Muscle layer of duodenum (tissue), 2 donors: Measurements from ENCODE around the gene HSPA12A.

Experiments used
- H3K27ac ChIP-seq: one replicate; pipeline ENCODE4 v1.7.0; 2013; ENCODE audit warnings: mild to moderate bottlenecking, low read length
- H3K27me3 ChIP-seq: one replicate; pipeline ENCODE4 v1.7.0; 2013; ENCODE audit warnings: low read depth, mild to moderate bottlenecking, control low read depth, low read length
- H3K36me3 ChIP-seq, 2 donors: one replicate each; pipeline ENCODE4 v1.7.0; 2013; ENCODE audit warnings: low read length in 2 of 2, control low read depth in 1 of 2, mild to moderate bottlenecking in 1 of 2; ENCODE audit not compliant: insufficient read depth in 2 of 2, control insufficient read depth in 1 of 2
- H3K4me1 ChIP-seq, 2 donors: one replicate each; pipeline ENCODE4 v1.7.0; 2013; ENCODE audit warnings: low read length in 2 of 2, mild to moderate bottlenecking in 2 of 2, control low read depth in 1 of 2, moderate library complexity in 1 of 2; ENCODE audit not compliant: insufficient read depth in 2 of 2, control insufficient read depth in 1 of 2
- H3K4me3 ChIP-seq, 2 donors: one replicate each; pipeline ENCODE4 v1.7.0; 2013; ENCODE audit warnings: low read length in 2 of 2, low read depth in 1 of 2, mild to moderate bottlenecking in 1 of 2
- H3K9me3 ChIP-seq, 2 donors: one replicate each; pipeline ENCODE4 v1.7.0; 2013; ENCODE audit warnings: low read length in 2 of 2, control low read depth in 1 of 2, mild to moderate bottlenecking in 1 of 2; ENCODE audit not compliant: control insufficient read depth in 1 of 2
- donor health status: healthy.

The HSPA12A gene

DNA sequence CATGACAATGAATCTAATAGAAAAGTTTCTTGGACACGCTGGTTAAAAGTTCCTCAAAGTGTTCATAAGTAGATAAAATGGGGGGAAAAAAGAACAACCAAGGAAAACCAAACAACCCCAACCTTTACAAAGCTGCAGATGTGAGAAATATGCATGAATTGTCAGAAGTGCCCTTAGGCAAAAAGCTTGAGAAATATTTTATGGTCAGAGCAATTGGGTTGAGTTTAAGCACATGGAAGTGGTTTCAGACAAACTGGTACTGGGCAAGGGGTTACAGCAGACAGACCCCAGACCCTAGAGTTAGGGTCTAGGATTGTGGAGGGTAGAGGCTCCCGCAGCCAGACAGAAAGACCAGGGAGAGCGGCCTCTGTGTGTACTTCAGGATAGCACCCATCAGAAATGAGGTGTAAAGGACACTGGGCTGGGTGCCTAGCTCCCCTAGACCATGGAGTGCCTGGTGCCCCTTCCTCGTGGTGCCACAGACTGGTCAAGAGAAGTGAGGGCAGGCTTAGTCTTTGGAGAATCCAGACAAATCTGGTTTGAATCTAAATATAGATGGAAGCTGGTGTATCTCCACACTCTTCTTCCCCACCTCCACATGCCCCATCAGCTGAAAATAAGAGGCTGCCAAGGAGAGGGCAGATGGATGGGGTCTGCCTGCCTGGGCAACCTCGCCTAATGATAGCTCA, 84.4 kb downstream of the HSPA12A start:
- H3K36me3 ChIP-seq, result no peaks in the 10 kb centered on the region

DNA sequence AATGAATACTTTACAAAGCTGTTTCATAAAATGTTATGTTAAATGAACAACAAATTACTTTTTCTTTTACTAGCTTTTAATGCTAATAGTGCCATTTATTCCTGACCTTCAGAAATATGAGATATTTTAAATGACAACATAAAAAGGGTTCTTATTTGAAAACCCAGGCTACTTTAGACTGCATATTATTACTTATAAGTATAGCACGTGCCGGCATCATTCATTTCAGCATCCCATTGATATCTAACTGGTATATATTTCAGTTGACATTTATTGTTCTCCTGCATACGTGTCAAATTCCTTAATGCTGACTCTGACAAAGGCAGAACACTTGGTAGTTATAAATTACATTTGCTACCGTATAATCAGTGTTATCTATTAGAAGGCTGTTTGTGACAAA, 86.3 kb downstream of the HSPA12A start:
- Histone ChIP-seq H3K4me3 (no peak overlapping the region), H3K27ac (no peak overlapping the region), H3K27me3 (no peaks in the 10 kb centered on the region), H3K9me3 (no peaks in the 10 kb centered on the region), H3K4me1 (no peaks in the 10 kb centered on the region), H3K36me3 (no peaks in the 10 kb centered on the region)

More for the DNA sequence above, 84.4 kb downstream of the HSPA12A start:
- H3K27me3 ChIP-seq, result no peaks in the 10 kb centered on the region
- H3K27ac ChIP-seq, result no peak overlapping the region
- no peaks in the 10 kb centered on the region for H3K9me3 ChIP-seq
- H3K4me3 ChIP-seq, result no peak overlapping the region
- H3K4me1 ChIP-seq, result no peaks in the 10 kb centered on the region

DNA sequence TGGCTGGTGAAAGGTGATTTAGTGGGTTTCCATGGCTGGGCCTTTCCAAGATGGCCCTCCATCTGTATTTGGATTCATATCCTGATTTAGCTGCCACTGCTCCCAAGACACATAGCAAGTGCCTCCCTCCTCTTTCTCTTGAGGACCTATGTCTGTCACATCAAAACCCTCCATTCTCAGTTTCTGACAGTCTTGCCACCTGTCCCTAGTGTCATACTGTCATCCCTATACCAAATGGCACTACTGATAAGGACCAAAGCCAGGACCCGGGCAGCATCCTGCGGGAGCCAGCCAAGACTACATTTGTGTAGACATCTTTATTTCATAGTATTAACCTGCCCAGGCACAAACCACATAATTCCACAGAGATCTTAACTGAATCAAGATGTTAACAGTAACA, 86.8 kb downstream of the HSPA12A start:
- Histone ChIP-seq H3K4me1 (no peaks in the 10 kb centered on the region), H3K4me3 (no peak overlapping the region), H3K27ac (no peak overlapping the region), H3K9me3 (no peaks in the 10 kb centered on the region), H3K36me3 (no peaks in the 10 kb centered on the region), H3K27me3 (no peaks in the 10 kb centered on the region)

DNA sequence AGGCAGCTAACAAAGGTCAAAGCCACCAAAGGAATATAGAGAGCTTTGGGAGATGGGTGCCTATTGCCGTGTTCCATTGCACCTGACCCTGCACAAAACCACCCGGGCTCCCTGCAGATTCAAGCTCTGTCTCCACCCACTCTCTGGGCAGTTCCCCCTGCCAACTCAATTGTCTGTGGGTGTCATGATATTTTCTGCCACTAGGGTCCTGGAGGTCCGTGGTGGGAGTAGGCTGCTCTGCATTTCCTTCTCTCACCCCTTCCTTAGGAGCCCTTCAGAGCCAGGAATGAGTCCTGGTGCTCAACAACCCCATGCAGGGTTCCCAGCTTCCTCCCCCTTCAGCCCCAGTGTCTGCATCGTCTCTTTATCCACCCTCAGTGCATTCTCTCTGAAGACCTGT, 87.5 kb downstream of the HSPA12A start:
- Histone ChIP-seq H3K4me1 (no peaks in the 10 kb centered on the region), H3K9me3 (peaks cover 0 to 6% of the 10 kb centered on the region in 2 donors), H3K27ac (no peak overlapping the region), H3K4me3 (no peak overlapping the region), H3K27me3 (no peaks in the 10 kb centered on the region), H3K36me3 (no peaks in the 10 kb centered on the region)

DNA sequence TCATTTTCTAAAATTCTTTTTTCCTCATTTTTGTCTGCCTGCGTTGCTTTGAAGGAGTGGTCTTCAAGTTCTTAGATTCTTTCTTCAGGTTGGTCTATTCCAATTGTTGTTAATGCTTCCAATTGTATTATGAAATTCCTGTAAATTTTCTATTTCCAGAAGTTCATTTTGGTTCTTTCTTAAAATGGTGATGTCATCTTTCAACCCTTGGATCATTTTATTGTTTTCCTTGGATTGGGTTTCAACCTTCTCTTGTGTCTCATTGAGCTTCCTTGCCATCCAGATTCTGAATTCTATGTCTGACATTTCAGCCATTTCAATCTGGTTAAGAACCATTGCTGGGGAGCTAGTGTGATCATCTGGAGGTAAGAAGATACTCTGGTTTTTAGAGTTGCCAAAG, 88.5 kb downstream of the HSPA12A start:
- no peak overlapping the region for H3K27ac ChIP-seq
- H3K27me3 ChIP-seq, result no peaks in the 10 kb centered on the region

DNA sequence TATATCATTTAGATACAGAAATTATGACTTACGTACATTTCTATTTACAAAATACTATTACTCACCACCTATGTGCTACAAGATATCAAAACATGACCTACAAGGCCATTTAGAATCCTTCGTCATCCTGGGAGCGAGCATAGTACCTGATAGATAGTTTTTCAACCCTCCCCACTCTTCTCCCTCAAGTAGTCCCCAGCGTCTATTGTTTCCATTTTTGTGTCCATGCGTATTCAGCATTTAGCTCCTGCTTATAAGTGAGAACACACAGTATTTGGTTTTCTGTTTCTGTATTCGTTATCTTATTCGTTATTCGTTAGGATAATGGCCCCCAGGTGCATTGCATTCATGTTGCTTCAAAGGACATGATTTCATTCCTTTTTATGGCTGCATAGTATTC, 93.5 kb downstream of the HSPA12A start:
- H3K4me3 ChIP-seq, result no peak overlapping the region
- H3K9me3 ChIP-seq, result peaks cover 0 to 6% of the 10 kb centered on the region in 2 donors
- H3K27me3 ChIP-seq, result no peaks in the 10 kb centered on the region
- no peaks in the 10 kb centered on the region for H3K4me1 ChIP-seq
- H3K36me3 ChIP-seq, result no peaks in the 10 kb centered on the region
- H3K27ac ChIP-seq, result no peak overlapping the region

More for the DNA sequence above, 88.5 kb downstream of the HSPA12A start:
- peaks cover 0 to 6% of the 10 kb centered on the region in 2 donors for H3K9me3 ChIP-seq
- no peak overlapping the region for H3K4me3 ChIP-seq
- H3K4me1 ChIP-seq, result no peaks in the 10 kb centered on the region
- no peaks in the 10 kb centered on the region for H3K36me3 ChIP-seq

DNA sequence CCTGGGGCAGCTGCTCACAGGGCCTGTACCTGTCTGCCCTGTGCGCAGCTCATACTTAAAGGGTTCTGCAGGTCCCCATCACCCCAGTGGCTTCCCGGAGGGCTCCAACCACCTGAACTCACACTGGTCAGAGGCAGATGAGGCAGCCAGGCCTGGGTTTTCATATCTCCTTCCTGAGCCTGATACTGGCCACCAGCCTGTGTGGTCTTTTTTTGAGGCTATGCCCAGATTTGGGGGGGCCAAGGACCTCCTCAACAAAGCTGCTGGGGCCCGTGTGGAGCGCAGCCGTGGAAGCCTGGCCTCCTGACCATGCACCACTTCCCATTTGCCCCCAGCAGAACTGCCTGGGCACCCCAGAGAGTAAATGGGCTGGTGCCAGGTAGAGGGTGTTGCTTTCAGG, 95.9 kb downstream of the HSPA12A start:
- Histone ChIP-seq H3K9me3 (peaks cover 0 to 6% of the 10 kb centered on the region in 2 donors), H3K27ac (no peak overlapping the region), H3K27me3 (no peaks in the 10 kb centered on the region), H3K36me3 (no peaks in the 10 kb centered on the region), H3K4me1 (no peaks in the 10 kb centered on the region), H3K4me3 (no peak overlapping the region)

DNA sequence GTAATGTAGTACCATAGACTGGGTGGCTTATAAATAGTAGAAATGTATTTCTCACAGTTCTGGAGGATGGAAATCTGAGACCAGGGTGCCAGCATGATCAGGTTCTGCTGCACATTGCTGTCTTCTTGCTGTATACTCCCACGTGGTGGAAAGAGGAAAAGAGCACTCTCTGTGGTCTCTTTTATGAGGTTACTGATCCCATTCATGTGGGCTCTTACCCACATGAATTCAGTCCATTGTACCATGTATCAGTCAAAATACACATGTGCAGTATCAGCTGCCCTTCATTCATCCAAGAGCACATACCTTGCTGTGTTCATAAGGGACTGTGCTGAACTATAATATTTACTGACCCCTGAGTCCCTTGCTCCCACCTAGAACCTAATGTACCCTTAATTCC, 104.5 kb downstream of the HSPA12A start:
- Histone ChIP-seq H3K27ac (no peak overlapping the region), H3K27me3 (no peaks in the 10 kb centered on the region), H3K36me3 (no peaks in the 10 kb centered on the region), H3K4me3 (no peak overlapping the region), H3K9me3 (no peaks in the 10 kb centered on the region), H3K4me1 (no peaks in the 10 kb centered on the region)

DNA sequence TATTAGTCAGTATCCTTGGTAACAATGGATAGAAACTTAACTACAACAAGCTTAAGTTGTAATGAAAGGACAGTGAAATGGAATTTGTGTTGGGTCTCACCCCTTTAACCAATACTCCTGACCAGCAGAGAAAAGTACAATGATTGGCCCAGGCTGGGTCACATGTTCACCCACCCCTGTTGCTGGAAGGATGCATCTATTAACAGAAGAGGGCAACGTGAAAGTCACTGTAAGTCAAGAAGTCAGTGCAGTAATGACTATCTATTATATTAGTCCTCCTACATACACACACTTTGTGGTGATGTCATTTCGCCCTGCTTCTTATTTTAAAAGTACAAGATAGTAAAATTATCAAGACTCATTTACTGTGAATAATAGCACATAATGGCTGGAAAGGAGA, 105.4 kb downstream of the HSPA12A start:
- Histone ChIP-seq H3K36me3 (no peaks in the 10 kb centered on the region), H3K9me3 (no peaks in the 10 kb centered on the region), H3K4me3 (no peak overlapping the region), H3K4me1 (no peaks in the 10 kb centered on the region), H3K27ac (no peak overlapping the region), H3K27me3 (no peaks in the 10 kb centered on the region)

DNA sequence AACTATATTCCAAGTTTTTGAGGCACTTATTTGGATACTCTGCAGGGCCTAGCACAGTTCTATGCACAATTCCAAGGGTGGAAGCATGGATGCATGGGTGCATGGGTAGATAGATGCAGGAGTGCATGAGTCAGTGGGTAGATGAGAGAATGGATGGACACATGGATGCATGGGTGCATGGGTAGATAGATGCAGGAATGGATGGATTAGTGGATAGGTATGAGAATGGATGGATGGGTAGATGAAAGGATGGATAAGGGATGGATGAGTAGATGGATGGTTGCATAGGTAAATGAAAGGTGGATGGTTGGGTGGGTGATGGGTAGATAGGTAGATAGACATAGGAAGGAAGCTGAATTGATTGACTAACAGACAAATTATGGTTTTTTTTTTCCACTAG, 106.0 kb downstream of the HSPA12A start:
- no peak overlapping the region for H3K4me3 ChIP-seq
- H3K4me1 ChIP-seq, result no peaks in the 10 kb centered on the region
- H3K9me3 ChIP-seq, result no peaks in the 10 kb centered on the region
- no peak overlapping the region for H3K27ac ChIP-seq
- no peaks in the 10 kb centered on the region for H3K36me3 ChIP-seq
- H3K27me3 ChIP-seq, result no peaks in the 10 kb centered on the region

DNA sequence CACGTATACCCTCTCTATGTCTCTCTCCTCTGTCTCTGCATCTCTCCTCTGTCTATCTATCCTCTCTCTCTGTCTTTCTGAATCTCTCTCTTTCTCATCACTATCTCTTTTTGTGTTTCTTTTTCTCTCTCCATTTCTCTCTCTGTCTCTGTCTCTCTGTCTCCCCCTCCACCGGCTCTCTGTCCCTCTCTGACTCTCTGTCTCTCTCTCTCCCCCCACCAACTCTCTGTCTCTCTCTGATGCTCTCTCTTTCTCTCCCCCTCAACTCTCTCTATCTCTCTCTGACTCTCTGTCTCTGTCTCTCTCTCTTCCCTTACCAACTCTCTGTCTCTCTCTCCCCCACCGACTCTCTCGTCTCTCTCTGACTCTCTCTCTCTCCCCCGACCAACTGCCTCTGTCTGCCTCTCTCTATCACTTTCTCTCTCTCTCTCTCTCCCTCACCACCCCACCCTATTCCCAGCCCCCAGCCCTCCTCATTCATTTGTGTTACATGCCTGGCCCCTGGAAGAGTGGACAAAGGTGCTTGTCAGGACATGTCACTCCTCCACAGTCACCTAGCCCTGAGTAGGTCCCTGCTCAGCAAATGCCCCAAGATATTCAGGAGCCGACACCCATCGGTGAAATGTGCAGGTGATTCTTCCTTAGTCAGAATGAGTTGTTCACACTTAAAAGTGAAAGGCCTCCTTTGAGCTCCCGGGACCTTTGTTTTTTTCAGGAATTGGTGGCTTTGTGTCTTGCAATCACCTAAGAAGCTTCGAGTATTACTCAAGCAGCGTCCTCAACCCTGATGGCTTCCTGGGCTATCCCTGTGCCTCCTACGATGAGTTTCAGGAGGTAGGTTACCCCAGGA, 108.0 kb downstream of the HSPA12A start:
- no peak overlapping the region for H3K4me3 ChIP-seq
- no peaks in the 10 kb centered on the region for H3K27me3 ChIP-seq
- H3K9me3 ChIP-seq, result no peaks in the 10 kb centered on the region
- H3K27ac ChIP-seq, result no peak overlapping the region
- no peaks in the 10 kb centered on the region for H3K4me1 ChIP-seq
- no peaks in the 10 kb centered on the region for H3K36me3 ChIP-seq
